Measurements from ENCODE around the gene CEP112. TPM values are rescaled to one million over a fixed set of nuclear protein-coding genes. Genes with fewer than 3 reads are reported as not detected.

Gene CEP112
- 6.7 and 9.6 TPM in 2 replicates for total RNA-seq (2014; rRNA removed; shearing (Covaris generic))

GRCh38 chr17:66191593-66192377 lies at the start of gene CEP112:
Gene CEP112, minus strand, starts transcription at chr17:66192133.
- peak; percentile 50 for DNase-seq (ENCODE audit: low spot score)

DNA sequence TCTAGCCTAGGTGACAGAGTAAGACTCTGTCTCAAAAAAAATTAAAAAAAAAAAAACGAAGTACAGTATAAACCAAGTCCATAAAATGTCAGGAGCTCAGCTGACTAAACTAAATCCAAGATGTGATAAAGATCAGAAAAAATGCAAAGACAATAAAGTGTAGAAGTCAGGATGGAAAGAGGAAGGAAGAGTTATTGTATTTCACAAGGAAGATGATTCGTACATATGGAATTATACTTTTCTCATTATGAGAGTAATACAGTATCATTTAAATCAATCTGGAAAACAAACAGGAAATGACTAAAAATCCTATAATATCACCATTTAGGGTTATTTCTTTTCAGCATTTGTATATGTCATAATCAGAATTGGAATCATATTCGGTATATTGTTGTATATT lies 48.7 kb upstream of the CEP112 start:
- peak; percentile 12 for DNase-seq (ENCODE audit: low spot score)

GRCh38 chr17:66240013-66240412 lies 48.1 kb upstream of the CEP112 start:
- DNase-seq (ENCODE audit: low spot score) = no peak

- DNase-seq (ENCODE audit: low spot score) = no peak
Observed at GRCh38 chr17:66235377-66235994, 43.6 kb upstream of the CEP112 start.

DNA sequence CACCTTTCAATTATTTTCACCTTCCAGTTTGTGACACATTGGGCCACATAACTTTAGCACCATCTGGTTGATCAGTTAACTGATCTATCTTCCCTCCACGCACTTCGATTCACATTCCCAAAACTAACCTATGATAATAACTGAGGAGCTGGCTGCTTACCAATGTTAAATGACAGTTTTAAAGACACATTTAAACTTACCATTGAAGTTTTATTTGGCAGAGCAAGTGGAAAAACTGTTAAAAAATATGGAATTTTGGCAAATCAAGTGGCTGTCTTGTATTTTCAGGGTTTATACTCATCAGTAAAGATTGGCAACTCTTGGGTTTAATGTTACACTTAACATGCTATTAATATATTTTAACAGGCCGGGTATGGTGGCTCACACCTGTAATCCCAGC lies 42.7 kb upstream of the CEP112 start:
- DNase-seq (ENCODE audit: low spot score) = no peak

- no peak for DNase-seq (ENCODE audit: low spot score)
Observed at GRCh38 chr17:66233023-66233753, 41.3 kb upstream of the CEP112 start.

DNA sequence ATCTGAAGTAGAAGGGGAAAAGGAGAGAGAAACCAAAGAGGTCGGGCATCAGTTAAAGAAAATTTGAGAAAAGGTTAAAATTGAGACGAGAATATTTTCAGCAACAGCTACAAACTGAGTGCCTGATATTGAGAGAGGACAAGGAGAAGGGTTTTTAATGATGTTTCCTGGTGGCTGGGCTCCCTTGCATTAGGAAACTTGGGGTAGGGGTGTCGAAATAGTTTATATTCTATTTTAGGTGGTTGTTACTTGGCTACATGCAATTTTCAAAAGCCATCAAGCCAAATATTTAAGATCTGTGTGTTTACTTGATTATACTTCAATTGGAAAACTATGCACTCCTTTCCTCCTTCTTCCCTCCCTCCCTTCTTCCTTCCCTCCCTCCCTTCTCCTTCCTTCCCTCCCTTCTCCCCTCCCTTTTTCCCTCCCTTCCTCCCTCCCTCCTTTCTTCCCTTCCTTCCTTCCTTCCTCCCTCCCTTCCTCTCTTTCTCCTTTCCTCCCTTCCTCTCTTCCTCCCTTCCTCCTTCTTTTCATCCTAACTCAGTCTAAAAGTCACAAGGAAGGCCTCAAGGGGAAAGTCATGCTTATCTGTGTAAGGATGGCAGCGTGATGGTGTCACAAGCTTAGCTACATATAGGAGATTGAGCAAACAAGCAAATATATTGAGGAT lies 39.1 kb upstream of the CEP112 start:
- no peak for DNase-seq (ENCODE audit: low spot score)

DNA sequence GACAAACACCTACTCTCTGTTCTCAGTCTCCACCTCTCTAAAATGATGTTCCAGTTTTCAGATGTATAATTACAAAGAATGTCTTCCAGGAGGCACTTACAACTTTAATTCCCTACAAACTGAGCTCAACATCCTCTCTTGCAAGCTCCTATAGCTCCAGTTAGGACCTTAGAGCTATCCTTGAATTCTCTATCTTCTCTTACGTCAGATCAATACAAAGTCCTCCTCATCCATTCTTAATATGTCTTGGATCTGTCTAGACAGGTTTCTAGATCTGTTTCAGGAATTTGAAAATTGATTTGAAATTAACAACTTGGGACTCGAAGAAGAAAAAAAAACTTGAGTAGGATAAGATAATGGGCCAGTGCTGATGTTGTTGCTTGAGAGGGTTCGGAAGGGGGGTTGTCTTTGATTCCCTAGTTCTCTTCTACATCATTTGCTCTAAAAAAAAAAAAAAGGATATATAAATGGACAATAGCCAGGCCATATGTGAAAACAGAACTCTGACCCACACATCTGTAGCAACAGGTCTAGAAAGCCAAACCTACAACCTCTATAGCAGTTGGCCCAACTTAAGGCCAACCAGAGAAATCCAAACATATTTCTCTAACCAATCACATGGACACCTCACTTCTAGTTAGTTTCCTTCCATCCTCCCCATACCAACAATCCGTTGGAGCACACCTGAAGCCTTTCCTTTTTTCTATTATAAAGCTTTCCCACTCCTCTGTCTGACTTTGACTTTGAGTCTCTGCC lies 38.0 kb upstream of the CEP112 start:
- DNase-seq (ENCODE audit: low spot score) = no peak

GRCh38 chr17:66228887-66229782 lies 37.2 kb upstream of the CEP112 start, which contains the start of gene APOH:
Gene APOH, minus strand, starts transcription at chr17:66229415. Its CDS starts 36 bp downstream, at chr17:66229379.
- DNase-seq (ENCODE audit: low spot score) = no peak

DNA sequence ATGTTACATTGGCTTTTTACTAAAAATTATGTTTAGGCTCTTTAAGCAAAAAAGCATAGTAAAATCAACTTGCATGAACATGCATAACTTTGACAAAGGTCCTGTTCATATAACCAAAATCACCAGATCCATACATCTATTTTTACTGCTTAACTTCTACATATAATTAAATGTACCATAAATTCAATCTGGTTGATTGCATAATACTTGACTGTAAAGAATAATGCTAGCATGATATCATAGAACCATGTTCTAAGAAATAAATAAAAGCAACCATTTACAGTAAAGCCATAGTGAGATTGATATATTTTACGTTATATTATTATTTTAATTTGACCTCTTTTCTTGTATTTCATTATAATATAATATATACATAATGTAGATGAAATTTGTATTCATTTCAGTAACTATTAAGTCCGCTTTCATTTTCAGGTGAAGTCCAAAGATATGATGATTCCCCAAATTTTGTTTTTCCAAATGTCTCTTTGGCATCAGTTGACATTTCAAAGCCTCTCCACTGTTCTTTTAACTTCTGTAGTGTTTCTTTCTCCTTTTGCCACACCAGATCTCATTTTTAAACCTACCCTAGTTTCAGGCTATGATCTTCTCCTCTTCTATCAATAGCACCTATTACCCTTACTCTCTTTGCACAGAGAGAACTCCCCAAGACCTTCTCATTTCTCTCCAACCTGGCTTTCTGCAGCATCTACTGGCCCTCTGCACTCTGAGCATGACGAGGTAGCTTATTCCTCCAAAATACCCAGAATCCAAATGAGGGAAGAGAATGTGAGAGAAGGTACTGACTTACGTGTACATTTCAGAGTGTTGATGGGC lies 35.5 kb upstream of the CEP112 start:
- DNase-seq (ENCODE audit: low spot score) = no peak

DNA sequence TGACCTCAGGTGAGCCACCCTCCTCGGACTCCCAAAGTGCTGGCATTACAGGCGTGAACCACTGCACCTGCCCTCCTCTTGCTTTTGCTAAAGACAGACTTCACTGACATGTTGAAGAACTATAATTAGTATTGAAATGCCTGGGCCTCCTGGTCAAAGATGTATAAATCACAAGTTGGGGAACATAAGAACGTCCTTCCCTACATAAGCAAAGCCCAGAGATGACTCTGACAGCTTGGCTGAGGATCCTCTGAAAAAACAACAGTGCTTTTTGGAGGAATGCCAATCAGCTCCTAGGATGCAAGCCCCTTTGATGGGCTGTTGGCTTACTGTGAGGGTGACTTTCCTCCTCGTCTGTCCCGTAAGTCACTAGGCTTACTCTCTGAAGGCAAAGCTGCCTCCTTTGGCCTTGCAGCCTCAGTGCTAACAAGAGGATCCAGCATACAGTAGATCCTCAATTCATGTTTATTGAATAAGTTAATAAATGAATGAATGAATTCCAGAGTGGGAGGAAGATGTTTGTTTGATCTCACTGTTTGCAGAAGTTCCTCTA lies 30.9 kb upstream of the CEP112 start:
- no peak for DNase-seq (ENCODE audit: low spot score)

- no peak for DNase-seq (ENCODE audit: low spot score)
Observed at GRCh38 chr17:66221755-66222530, 30.0 kb upstream of the CEP112 start.

GRCh38 chr17:66221343-66221742 lies 29.4 kb upstream of the CEP112 start:
- DNase-seq (ENCODE audit: low spot score) = no peak

DNA sequence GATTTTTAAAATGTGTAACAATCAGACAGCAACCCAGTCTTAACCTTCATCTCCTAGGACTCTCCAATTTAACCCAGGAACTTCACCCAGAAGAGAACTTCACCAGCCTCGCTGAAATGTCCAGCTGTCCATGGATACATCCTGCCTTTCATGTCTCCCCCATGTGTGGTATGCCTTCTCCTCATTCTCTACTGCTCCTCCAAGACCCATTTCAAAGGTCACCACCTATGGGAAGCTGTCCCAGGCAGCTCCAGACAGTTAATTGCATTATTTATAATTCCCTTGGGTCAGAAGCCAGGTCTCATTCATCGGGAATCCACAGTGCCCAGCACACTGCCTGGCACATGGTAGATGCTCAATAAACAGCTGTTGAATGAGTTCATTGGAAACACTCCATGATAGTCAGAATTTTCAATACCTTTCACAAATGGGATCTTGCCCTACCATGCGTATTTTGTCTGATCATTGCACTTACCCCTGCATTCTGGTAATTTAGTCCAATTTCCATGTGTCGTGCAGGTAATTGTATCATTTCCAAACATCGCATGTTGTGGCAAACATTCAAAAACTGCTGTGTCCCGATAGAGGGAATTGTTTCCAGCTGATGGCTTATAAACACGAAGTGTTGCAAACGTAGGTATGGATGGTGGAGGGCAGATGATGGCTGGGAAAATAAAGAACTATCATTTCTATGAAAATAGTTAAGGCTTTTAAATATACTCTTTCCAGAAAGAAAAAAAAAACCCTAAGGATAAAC lies 28.3 kb upstream of the CEP112 start:
- DNase-seq (ENCODE audit: low spot score) = no peak

GRCh38 chr17:66215529-66215911 lies 23.6 kb upstream of the CEP112 start:
- no peak for DNase-seq (ENCODE audit: low spot score)

DNA sequence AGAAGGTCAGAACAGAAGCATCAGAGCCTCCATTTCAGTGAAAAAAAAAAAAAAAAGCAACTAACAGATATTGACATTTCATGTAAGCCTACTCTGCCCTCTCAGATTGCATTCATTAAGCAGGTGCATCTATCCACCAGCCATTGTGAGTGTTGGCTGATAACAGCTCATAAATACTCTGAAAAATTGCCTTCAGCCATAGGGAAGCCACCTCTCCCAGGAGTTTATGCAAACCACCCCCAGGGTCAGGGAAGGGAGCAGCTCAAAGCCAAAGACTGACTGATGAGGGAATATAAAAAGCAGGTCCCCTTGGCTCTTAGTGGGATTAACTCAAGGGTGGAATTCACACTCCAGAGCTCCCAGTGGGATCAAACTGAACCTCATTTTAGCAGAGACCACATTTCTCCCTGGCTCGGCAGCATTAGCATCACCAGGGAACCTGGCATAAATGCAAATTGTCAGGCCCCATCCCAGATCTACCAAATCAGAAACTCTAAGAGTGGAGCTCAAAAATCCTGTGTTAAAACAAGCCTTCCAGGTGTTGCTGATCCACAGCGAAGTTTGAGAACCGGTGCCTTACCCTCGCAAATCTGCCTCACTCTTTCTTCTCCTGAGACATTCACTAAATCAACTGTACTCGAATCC lies 23.1 kb upstream of the CEP112 start:
- DNase-seq (ENCODE audit: low spot score) = no peak

All from A172 (cell line).